DMS 273 (cell line): ENCODE data around the gene C3orf70.
A peak's percentile ranks its signal among the peaks of the same experiment; 100 is the strongest.

Experiments used
- DNase-seq: peaks from one replicate; lab custom pipeline; 2025; ENCODE audit not compliant: unreplicated experiment; lab: John Stamatoyannopoulos, UW

C3orf70 gene

GRCh38 chr3:185089343-185089742 is 63.5 kb downstream of the C3orf70 start:
- DNase-seq: no peak

DNA sequence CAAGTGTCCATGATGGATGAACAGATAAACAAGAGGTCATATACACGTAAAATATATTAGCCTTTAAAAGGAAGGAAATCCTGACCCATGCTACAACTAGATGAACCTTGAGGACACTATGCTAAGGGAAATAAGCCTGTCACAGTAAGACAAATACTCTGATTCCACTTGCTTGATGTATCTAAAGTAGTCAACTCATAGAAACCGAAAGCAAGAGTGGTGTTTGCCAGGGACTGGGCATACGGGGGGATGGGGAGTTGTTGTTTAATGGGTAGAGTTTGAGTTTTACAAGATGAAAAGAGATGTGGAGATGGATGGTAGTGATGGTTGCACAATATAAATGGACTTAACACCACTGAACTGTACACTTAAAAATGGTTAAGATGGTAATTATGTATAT is 65.4 kb downstream of the C3orf70 start:
- DNase-seq: no peak

GRCh38 chr3:185084901-185085300 is 68.0 kb downstream of the C3orf70 start:
- DNase-seq: peak; percentile 30

GRCh38 chr3:185084402-185084801 is 68.5 kb downstream of the C3orf70 start:
- DNase-seq: no peak

DNA sequence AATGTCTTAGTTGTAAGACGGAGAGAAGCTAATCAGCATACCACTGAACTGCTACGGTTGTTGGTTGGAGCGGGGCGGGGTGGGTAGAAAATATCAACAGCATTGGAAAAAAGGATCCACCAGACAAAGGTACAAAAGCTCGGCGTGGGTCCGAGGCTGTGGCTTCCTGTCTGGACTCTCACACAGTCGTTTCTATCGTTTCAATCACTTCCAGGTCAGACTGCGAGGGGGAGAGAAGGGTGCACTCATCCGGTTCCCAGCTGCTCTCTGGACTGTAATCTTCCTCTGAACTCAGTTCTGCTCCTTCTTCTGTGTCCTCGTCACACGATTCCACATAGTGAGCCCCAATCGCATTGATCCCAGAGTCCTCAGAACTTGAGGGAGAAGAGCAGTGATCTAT is 70.0 kb downstream of the C3orf70 start:
- no peak for DNase-seq

DNA sequence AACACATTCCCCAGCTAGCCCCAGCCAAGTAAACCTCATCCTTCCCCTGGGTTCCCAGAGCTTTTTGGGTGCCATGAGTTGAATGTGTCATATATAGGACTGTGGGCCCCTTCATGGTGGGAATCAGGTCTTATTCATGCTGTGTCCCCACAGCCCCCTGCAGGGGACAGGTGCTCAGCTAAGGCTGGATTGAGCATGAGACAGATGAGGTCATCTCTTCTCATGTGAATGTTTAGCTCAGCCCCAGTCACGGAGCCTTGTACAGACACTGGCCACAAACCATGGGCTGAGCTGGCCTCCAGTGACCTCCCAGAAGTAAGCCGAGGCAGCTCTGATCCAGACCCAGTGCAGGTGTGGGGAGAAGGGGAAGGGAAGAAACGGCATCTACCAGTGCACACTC is 70.7 kb downstream of the C3orf70 start:
- DNase-seq: no peak

GRCh38 chr3:185081521-185081920 is 71.3 kb downstream of the C3orf70 start:
- no peak for DNase-seq

- DNase-seq: no peak
These were observed 73.2 kb downstream of the C3orf70 start for GRCh38 chr3:185079625-185080024.

- DNase-seq: no peak
These were observed 76.6 kb downstream of the C3orf70 start for GRCh38 chr3:185076219-185076618.

DNA sequence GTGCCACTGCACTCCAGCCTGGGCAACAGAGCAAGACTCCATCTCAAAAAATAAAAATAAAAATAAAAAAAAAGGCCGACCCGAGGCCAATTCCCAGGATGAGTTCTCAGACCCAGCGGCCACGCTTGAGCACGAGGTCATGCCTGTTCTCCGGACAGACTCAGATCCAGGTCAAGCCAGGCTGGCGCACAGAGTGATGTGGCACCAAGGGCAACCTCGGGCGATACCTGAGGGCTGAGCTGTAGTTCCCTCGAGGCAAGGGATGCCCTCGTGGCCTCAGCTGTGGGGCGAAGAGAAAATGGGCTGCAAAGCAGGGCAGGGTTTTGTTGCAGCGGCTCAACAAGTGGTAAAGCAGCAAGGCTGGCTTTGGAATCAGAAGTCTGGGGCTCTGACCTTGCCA is 77.3 kb downstream of the C3orf70 start:
- DNase-seq: no peak

DNA sequence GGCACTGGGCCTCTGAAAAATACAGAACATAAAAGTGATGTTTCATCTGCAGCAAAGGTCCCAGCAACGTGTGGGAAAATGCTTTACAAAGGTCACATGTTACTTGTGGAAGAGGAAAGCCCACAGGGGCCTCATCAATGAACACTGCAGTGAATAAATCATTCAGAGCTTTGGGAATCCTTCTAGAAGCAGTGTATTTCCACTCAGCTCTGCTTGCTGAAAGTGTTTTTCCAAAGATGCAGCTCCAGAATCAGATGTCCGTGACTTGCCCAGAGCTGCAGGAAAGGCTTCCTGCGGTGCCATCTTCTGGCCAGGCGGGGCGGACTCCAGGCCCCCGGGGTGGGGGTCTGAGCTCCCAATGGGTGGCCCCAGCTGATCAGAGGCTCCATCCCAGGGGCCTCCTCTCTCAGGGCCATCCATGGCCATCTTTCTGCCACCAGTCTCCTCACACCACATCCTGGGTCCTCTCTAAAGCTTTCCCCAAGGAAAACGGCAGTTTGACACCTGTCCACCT is 81.5 kb downstream of the C3orf70 start:
- peak; percentile 50 for DNase-seq

DNA sequence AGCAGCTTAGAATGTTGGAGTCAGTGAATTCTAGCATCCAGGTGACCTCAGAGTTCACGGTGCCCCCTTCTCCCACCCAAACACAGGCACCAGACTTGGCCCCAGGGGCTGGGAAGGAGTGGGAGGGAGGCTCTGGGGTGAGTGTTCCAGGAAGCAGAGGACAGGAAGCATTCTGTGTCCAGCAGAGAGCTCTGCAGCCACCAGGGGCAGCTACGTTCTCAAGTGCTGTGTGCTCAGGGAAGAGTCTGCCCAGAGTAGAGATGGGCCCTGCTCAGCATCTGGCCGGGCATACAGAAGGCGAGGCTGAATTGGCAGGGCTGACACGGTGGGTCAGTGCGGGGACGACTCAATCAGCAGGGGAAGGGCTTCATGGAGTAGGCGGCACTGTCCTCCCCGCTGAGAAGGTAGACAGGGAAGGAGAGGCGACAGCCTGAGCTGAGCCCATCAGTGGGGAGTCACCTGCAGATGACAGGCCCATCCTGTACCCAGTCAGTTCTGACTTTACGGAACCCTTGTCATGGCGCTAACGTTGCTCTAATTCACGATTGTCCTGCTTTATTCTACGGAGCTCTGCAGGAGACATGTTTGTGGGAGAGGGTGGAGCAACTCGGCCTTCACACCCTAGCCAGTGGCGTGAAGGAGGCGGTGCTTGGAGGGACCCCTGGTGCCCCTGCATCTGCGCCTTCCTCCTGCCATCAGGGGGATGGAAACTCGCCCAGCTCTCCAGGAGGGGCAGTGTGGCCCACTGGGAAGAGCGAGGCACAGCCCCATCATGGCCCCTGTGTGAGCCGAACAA is 82.2 kb downstream of the C3orf70 start:
- DNase-seq: peak; percentile 43

GRCh38 chr3:185069037-185070030 is 83.5 kb downstream of the C3orf70 start:
- peak; percentile 48 for DNase-seq

DNA sequence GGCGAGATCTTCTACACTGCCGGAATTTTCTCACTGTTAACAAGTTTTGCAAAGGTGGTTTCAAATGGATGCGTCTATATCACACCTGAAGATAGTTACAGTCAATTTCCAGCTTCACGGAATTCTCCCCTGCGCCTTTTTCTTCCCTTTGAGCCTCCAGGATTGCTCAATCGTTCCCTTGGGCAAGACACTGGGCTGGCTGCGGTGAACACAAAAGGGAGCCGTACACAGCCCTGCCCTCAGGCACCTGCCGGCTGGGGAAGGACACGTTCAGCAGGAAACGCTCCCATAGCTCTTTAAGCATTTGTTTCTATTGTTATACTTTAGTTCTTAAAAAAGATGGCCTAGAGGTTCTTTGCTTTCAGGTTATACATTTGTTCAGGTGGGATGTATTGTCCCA is 85.7 kb downstream of the C3orf70 start:
- DNase-seq: no peak

DNA sequence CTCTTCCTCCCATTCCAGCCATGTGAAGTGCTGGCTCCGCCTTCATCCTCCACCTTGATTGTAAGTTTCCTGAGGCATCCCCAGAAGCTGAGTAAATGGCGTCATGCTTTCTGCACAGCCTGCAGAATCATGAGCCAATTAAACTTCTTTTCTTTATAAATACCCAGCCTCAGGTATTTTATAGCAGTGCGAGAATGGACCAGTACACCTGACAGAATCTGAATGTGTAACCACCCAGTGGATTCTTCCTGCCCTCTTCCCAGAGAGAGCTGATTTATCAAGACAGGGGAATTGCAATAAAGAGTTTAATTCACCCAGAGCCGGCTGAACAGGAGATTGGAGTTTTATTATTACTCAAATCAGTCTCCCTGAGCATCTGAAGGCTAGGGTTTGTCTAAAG is 86.6 kb downstream of the C3orf70 start:
- DNase-seq: no peak

DNA sequence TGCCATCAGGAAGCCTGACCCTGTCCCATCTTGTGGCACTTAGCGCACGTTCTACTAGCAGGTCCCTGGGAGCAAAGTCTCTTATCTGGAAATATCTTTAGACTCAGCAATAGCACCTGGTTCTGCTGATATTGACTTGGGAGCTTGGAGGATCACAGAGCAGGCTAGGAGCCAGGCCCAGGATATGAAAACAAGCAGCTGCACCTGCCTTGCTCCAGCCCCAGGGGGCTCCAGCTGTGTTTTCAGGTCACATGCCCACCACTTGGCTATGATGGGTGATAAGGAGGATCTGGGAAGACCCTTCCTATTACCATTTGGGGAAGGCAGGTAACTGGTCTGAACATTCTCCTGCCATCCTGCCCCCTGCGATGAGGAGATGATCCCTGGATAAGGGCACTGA is 87.8 kb downstream of the C3orf70 start:
- DNase-seq: peak; percentile 47

DNA sequence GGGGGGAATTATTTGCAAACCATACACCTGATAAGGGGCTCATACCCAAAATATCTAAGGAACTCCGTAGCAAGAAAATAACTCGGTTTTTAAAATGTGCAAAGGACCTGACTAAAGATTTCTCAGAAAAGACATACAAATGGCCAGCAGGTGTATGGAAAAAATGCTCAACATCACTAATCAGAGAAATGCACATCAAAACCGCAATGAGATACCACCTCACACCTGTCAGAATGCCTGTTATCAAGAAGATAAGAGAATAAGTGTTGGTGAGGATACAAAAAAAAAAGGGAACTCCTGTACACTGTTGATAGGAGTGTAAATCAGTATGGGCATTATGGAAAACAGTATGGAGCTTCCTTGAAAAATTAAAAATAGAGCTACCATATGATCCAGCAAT is 89.4 kb downstream of the C3orf70 start:
- DNase-seq: no peak

GRCh38 chr3:185062191-185062590 is 90.7 kb downstream of the C3orf70 start:
- no peak for DNase-seq

GRCh38 chr3:185060655-185061054 is 92.2 kb downstream of the C3orf70 start:
- no peak for DNase-seq

DNA sequence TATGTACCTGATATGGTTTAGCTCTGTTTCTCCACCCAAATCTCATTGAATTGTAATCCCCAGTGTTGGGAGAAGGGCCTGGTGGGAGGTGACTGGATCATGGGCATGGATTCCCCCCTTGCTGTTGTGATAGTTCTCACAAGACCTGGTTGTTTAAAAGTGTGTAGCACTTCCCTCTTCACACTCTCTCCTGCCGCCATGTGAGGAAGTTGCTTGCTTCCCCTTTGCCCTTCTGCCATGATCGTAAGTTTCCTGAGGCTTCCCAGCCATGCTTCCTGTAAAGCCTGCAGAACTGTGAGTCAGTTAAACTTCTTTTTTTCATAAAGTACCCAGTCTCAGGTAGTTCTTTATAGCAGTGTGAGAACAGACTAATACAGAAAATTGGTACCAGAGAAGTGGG is 93.1 kb downstream of the C3orf70 start:
- no peak for DNase-seq

GRCh38 chr3:185058796-185059195 is 94.1 kb downstream of the C3orf70 start:
- DNase-seq: no peak

GRCh38 chr3:185057829-185058228 is 95.0 kb downstream of the C3orf70 start:
- no peak for DNase-seq
